GF-D8 (cell line): Measurements from ENCODE around the gene MRGPRG.
A peak's percentile ranks its signal among the peaks of the same experiment; 100 is the strongest.

Experiments used
- DNase-seq: peaks from one replicate; lab custom pipeline; 2025; lab: John Stamatoyannopoulos, UW

MRGPRG gene

GRCh38 chr11:3225826-3226750 is 7.5 kb upstream of the MRGPRG start:
- no peak for DNase-seq

DNA sequence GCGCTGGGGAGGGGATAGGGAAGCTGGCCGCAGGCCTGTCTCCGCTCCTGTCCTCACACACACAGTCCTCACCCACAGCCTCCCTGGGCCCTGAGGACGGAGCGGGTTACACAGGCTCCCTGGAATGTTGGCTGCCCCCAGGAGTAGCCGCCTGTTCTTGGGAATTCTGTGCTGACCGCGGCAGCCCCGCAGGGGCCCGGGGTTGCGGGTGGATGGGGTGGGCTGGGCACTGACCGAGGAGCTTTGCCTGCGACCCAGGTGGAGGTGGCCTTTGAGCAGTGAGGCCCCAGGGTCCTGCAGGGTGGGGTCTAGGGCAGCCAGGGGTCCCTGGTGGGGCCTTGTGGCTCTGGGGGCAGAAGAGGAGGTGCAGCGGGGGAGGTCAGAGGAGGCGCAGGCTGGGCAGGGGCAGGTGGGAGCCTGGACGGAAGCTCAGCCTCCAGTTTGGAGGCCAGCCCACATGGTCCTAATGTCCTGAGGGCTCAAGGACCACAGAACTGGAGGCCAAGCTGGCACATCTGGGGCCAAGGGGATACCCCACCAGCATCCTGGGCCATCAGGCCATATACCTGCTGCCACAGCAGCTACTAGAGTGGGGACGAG is 6.6 kb upstream of the MRGPRG start:
- no peak for DNase-seq

- no peak for DNase-seq
These were observed 5.9 kb upstream of the MRGPRG start for GRCh38 chr11:3224401-3225057.

DNA sequence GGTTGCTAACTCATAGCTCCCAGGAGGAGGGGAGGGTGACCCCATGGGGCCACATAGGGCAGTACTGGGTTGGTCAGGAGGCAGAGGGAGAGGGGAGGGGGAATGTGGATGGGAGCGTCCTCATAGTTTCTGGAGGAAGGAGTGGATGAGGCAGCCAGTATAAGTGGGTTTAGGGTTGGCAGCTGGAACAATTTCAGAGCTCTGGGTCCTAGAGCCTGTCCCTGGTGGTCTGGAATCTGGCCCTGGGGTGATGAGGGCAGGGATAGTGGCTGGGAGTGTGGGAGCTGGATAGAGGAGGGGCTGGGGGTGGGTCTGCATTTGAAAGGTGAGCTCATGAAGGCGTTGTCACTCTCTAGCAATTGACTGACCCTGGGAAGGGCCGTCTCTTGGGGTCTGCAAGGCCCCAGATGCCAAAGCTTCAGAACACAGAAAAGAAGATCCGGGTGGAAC is 5.3 kb upstream of the MRGPRG start:
- no peak for DNase-seq

- DNase-seq = peak; percentile 1
These were observed 4.6 kb upstream of the MRGPRG start for GRCh38 chr11:3222941-3223915.

DNA sequence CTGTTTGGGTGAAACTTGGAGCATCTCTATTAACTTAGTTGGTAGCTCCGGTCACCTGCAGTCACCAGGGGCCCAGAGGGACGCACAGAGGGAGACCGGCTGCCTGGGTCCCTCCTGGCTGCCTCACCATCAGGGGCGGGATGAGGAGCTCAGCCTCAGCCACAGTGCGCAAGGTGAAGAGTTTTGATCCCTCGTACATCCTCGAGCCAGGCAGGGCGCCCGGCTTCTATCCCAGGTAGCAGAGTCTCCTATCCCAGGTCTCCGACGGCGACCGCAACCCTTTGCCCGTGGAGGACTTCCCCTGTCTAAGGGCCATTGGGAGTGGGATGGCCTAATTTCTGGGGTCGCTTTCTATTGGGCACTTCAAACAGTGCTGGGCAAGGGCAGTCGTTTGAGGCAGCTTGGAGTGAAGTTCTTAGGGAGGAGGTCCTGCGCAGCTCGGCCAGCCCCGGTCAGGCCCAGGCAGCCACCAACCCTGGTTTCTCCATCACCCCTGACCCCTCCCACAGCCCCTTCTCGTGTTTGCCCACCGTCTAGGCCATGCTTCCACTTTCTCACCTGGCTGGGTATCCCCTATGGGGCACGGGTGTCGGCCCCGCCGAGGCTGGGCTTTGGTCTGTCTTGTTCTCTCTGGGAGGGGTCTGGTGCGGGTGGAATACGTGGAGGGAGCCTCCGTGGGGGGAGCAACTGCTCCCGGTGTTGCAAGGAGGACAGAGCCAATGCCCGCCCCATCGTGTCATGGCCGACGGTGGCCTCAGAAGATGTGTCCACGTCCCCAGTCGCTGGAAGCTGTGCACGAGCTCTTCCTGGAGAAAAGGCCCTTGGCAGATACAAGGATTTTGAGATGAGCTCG is 3.6 kb upstream of the MRGPRG start:
- DNase-seq = no peak

GRCh38 chr11:3221408-3222002 is 2.9 kb upstream of the MRGPRG start:
- DNase-seq = no peak

DNA sequence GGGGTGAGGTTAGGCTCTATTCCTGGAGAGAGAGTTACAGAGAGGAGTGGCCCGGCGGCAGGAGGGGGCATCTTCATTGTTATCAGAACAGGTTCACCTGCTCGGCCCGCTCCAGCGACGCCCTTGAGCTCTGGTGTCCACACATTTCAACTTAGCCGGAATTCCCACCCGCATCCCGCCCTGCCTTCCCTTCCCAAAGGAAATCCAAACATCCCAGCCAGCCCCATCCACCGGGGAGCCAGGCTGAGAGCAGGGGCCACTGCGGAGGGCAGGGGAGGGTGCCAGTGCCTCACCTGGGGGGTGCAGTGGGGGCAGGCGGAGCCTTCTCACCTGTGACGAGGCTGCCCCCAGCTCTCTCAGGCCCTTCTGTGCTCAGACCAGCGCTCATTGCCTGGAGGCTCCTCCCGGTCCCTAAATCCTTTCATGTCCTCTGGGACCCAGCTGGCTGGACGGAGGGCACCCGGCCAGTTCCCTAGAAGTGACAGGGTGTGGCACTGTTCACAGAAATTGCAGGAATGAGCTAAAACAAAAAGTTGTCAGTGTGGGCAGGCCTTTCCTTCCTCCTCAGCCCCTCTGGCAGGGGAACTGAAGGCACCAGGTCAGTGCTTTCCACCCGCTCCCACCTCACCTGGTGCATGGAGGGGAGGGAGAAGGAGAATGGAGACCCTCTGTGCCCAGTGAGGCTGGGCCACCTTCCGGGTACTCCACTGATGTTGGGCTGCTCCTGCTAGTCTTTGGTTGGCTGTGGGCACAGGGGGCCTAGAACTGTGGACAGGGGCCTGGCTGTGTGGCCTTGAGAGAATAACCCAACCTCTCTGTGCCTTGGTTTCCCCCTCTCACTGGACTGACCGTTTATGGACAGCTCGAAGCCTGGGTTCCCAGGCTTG is 2.2 kb upstream of the MRGPRG start:
- DNase-seq = no peak

GRCh38 chr11:3220101-3220500 is 1.5 kb upstream of the MRGPRG start:
- DNase-seq = no peak

DNA sequence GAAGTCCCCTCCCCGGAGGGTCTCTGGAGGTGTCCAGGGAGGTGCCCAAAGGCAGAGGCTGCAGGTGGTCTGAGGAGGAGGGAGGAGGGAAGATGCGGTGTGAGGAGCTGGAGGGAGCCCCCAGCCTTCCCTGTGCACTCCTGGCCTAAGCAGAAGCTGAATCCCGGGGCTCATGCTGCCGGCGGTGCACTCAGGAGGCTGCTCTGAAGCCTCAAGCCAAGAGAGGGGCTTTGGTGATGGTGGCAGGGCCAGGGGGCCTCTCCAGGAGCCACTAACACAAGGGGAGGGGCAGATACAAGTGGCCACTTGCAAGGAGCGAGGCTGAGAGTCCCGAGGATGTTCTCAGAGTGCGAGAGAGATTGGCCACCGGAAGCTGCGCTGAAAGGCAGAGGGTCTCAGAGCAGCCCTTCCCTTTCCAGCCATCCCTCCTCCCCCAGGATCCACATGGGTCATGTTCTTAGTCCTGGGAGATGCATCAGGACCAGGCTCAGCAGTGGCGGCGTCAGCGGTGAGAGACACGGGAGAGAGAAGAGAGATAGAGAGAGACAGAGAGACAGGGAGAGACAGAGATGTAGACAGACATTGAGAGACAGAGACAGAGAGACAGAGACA is 774 bp upstream of the MRGPRG start:
- no peak for DNase-seq

- DNase-seq = no peak
These were observed 663 bp downstream of the MRGPRG start for GRCh38 chr11:3217818-3218482.

GRCh38 chr11:3216027-3216525 is 2.5 kb downstream of the MRGPRG start:
- no peak for DNase-seq

DNA sequence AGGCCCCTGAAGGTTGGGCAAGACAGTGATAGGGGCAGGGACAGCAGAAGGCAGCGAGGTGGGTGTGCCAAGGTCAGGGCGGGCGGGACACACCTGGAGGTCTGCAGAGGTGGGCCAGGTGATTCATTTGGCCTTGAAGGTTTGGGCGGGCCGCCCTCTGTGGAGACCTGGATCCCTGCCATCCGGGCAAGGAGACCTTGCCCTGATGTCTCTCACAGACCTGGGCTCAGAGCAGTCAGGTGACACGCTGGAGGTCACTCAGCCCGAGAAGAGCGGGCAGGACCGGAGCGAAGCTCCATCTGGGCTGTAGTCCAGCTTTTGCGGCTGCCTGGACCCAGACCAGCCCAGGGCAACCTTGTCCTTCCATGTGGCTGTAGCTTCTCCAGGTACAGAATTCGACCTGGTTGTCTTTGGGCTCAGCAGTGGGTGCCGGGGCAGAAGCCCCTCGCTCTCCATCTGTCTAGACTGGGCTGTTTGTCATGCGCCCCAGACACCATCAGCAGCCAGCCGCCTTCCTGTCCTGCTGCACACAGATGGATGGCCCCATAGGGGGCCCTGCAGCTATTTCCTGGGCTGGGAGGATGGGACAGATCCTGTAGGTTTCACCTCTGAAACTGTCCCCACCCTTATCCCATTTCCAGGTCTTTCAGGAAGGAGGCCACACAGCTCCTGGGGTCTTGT is 3.1 kb downstream of the MRGPRG start:
- no peak for DNase-seq

DNA sequence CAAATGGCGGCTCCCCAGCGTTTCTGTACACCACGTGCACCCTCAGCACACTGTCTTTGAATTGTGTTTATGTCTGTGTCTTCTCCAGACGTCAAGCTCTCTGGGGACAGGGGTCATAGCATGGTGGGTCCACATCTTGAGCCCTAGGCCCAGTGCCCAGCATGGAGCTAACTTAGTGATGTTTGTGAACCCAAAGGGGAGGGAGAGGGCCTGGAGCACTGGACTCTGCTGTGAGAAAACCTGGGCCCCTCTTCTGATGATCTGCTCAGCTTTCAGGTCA is 4.3 kb downstream of the MRGPRG start:
- DNase-seq = no peak

DNA sequence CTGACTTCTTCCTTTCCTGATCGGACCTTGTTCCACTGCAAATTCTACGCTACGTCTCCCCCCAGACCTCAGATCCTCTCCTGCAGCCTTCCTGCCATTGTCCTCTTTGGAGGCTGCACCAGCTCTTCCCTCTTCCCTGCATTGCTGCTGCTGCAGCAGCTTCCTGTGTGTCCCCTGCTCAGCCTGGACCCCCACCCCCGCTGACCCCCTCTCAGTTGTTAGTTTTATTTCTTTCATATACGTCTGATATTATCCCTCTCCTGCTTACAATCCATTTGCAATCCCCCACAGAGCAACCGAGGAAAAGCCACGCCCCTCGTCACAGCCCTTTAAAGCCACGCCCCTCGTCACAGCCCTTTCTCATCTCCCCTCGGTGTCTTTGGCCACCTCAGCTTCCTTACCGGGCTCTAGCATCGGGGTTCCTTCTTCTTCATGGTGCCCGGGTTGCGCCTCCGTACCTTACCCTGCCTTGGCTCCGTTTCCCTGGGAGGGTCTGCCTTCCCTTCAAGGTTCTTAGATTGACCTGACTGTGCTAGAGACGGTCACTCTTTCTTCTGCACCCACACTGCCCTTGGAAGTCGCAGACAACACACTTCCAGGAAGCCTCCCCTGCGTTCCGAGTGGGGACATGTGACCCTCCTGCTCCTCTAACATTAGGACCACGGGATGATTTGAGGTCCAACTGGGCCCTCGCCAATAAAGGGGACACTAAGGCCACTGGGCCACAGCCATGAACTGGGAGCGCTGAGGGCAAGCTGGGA is 4.8 kb downstream of the MRGPRG start:
- DNase-seq = no peak

- DNase-seq = no peak
These were observed 10.3 kb downstream of the MRGPRG start for GRCh38 chr11:3208272-3208671.
